ENCODE data around the gene CACNA1C. TPM values are rescaled to one million over a fixed set of nuclear protein-coding genes. Genes with fewer than 3 reads are reported as not detected.

The CACNA1C gene
- polyA plus RNA-seq, 1 donor from 2014 or later = 0.06 TPM

GRCh38 chr12:2336409-2336829 is 283.6 kb downstream of the CACNA1C start:
- peaks cover 4% of the 10 kb centered on the region for H3K27me3 Mint-ChIP-seq
- no peak overlapping the region for H3K27ac Mint-ChIP-seq
- H3K4me3 Mint-ChIP-seq = no peak overlapping the region
- peaks cover 2% of the 10 kb centered on the region for H3K36me3 Mint-ChIP-seq
- peaks cover 0 to 2% (median 0%) of the 10 kb centered on the region in 3 donors for H3K4me1 Mint-ChIP-seq
- H3K9me3 Mint-ChIP-seq = peaks cover 0 to 2% (median 0%) of the 10 kb centered on the region in 3 donors

- no peak overlapping the region for H3K4me3 Mint-ChIP-seq
- H3K27me3 Mint-ChIP-seq = peaks cover 6% of the 10 kb centered on the region
- H3K4me1 Mint-ChIP-seq = peaks cover 0 to 2% (median 0%) of the 10 kb centered on the region in 3 donors
- no peak overlapping the region for H3K27ac Mint-ChIP-seq
- peaks cover 0 to 2% (median 0%) of the 10 kb centered on the region in 3 donors for H3K9me3 Mint-ChIP-seq
- H3K36me3 Mint-ChIP-seq = peaks cover 2% of the 10 kb centered on the region
Measured at GRCh38 chr12:2337031-2338010, 284.5 kb downstream of the CACNA1C start.

- Mint-ChIP-seq H3K36me3 (peaks cover 2% of the 10 kb centered on the region), H3K27me3 (peaks cover 9% of the 10 kb centered on the region), H3K4me3 (peak overlapping the region in 1 of 4 donors; percentile 61), H3K27ac (no peak overlapping the region), H3K9me3 (peaks cover 0 to 2% (median 0%) of the 10 kb centered on the region in 3 donors), H3K4me1 (peaks cover 0 to 2% (median 0%) of the 10 kb centered on the region in 3 donors)
Measured at GRCh38 chr12:2338381-2338780, 285.6 kb downstream of the CACNA1C start.

- no peak overlapping the region for H3K4me3 Mint-ChIP-seq
- peaks cover 0 to 2% (median 0%) of the 10 kb centered on the region in 3 donors for H3K4me1 Mint-ChIP-seq
- H3K27ac Mint-ChIP-seq = no peak overlapping the region
- H3K36me3 Mint-ChIP-seq = peaks cover 2% of the 10 kb centered on the region
- H3K27me3 Mint-ChIP-seq = peaks cover 8% of the 10 kb centered on the region
- peaks cover 0 to 2% (median 0%) of the 10 kb centered on the region in 3 donors for H3K9me3 Mint-ChIP-seq
Measured at GRCh38 chr12:2338991-2339431, 286.2 kb downstream of the CACNA1C start.

DNA sequence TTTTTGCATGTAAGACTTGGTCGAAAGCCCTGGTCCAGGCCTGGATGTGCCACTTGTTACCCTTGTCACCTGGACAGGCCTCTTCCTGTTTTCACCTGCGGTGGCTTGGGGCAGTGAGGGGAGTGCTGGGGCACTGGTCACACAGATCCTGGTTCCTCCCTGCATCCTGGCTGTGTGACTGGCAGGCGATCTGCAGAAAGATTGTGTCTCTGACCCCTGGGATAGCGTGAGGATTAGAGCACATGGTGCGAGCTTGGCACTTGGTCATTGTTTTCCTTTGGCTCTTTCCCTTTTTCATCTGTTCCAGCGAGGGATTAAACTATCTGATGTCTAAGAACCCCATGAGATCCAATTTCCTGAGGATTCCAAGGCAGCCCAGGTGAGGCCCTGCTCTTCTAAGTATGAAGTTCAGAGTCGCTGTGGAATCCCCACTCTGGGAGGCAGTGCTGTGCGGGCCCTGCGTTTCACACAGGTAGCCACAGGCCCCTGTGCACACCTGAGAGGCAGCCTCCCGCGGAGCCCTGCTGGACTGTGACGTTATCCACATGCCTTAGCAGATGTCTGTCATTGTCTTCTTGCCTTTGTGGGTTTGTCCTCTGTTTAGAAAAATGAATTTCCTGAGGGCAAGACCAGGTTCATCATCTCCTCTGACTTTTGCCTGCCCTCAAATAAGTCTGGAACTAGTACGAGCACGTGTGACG is 288.4 kb downstream of the CACNA1C start:
- Mint-ChIP-seq H3K27me3 (peaks cover 6% of the 10 kb centered on the region), H3K9me3 (no peaks in the 10 kb centered on the region), H3K4me1 (peaks cover 0 to 2% (median 0%) of the 10 kb centered on the region in 3 donors), H3K4me3 (no peak overlapping the region), H3K36me3 (peaks cover 2% of the 10 kb centered on the region), H3K27ac (no peak overlapping the region)

GRCh38 chr12:2341871-2342270 is 289.1 kb downstream of the CACNA1C start:
- Mint-ChIP-seq H3K4me1 (no peaks in the 10 kb centered on the region), H3K27me3 (peaks cover 6% of the 10 kb centered on the region), H3K27ac (no peak overlapping the region), H3K4me3 (no peak overlapping the region), H3K36me3 (peaks cover 2% of the 10 kb centered on the region), H3K9me3 (no peaks in the 10 kb centered on the region)

DNA sequence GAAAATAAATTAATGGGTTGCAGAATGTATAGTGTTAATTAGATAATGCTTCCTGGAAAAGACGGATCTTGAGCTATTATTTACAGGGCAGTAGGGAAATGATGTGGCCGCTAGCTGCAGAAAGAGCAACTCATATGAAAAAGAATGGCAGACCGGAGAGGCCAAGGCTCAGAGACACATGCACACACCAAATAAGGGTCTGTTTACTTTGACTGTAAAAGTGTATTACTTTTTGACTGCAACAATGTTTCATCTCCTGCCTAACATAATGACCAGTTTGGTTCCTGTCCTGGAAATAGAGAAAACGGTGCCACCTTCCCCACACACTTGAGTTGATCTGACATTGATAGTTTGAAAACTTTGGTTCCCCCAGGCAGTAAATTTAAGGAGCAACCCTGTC is 290.9 kb downstream of the CACNA1C start:
- Mint-ChIP-seq H3K27me3 (peaks cover 9% of the 10 kb centered on the region), H3K27ac (no peak overlapping the region), H3K4me1 (no peaks in the 10 kb centered on the region), H3K36me3 (peaks cover 2% of the 10 kb centered on the region), H3K9me3 (no peaks in the 10 kb centered on the region), H3K4me3 (no peak overlapping the region)

- Mint-ChIP-seq H3K9me3 (no peaks in the 10 kb centered on the region), H3K4me1 (no peaks in the 10 kb centered on the region), H3K27ac (no peak overlapping the region)
Measured at GRCh38 chr12:2344476-2344875, 291.7 kb downstream of the CACNA1C start.

DNA sequence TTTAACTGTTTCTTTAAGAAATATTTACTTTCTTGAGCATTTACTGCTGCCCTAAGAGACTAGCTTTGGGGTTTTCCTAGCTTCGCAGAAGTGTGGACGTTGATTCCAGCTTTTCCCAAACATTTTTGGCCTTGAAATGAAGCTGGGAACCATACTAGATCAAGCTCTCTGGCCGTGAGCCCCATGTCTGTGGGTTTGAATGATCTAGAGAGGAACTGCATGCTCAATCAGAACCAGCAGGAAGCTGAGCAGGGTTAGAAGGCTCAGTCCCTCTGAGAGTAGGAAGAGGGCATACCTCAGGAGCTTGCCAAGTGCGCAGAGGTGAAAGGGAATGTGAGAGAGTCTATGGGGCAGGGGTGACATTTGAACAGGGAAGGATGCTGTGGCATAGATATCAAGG is 292.1 kb downstream of the CACNA1C start:
- Mint-ChIP-seq H3K4me3 (no peak overlapping the region), H3K27ac (no peak overlapping the region), H3K27me3 (peaks cover 9% of the 10 kb centered on the region), H3K36me3 (peaks cover 2% of the 10 kb centered on the region), H3K4me1 (peaks cover 0 to 2% (median 0%) of the 10 kb centered on the region in 3 donors), H3K9me3 (no peaks in the 10 kb centered on the region)

More at GRCh38 chr12:2344476-2344875, 291.7 kb downstream of the CACNA1C start:
- H3K36me3 Mint-ChIP-seq = peaks cover 2% of the 10 kb centered on the region
- H3K4me3 Mint-ChIP-seq = no peak overlapping the region
- peaks cover 9% of the 10 kb centered on the region for H3K27me3 Mint-ChIP-seq

- Mint-ChIP-seq H3K4me3 (no peak overlapping the region), H3K27me3 (peaks cover 9% of the 10 kb centered on the region), H3K4me1 (peaks cover 0 to 2% (median 0%) of the 10 kb centered on the region in 3 donors), H3K27ac (no peak overlapping the region), H3K9me3 (no peaks in the 10 kb centered on the region), H3K36me3 (peaks cover 2% of the 10 kb centered on the region)
Measured at GRCh38 chr12:2345902-2346301, 293.1 kb downstream of the CACNA1C start.

GRCh38 chr12:2346416-2346815 is 293.6 kb downstream of the CACNA1C start:
- Mint-ChIP-seq H3K9me3 (no peaks in the 10 kb centered on the region), H3K4me1 (peaks cover 0 to 5% (median 0%) of the 10 kb centered on the region in 3 donors), H3K36me3 (no peaks in the 10 kb centered on the region), H3K4me3 (no peak overlapping the region), H3K27ac (no peak overlapping the region), H3K27me3 (peaks cover 9% of the 10 kb centered on the region)

DNA sequence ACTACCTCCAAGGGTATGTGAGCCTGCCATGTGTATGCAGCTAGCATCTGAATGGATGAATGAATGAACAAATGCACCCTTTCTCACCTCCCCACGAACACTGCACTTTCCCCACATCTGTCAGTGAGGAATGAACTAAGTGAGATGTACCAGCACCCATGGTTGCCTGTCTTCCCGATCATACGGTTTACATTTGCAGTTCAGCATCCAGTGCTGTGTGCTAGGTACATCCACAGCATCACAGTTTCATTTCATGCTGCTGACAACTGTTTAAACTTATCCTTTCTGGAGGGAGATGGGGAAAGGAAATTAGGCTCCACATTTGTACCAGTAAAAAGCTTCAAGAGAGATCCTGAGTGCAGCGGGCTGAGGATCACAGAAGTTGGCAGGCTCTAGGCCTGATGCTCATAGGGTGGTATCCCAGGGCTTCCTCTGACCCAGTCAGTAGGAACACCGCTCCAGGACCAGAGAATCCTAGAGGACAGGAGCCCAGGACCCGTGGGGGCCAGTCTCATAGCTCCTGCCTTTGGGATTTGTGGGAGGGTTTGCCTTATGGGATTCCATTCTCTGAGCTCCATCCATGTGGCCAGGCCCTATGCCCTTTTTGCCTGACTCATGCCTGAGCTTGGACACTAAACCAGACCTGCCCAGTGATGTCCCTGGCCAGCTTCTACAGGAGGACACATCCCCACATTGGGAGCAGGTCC is 294.5 kb downstream of the CACNA1C start:
- H3K36me3 Mint-ChIP-seq = no peaks in the 10 kb centered on the region
- peaks cover 0 to 12% (median 4%) of the 10 kb centered on the region in 3 donors for H3K4me1 Mint-ChIP-seq
- H3K4me3 Mint-ChIP-seq = no peak overlapping the region
- no peaks in the 10 kb centered on the region for H3K9me3 Mint-ChIP-seq
- H3K27me3 Mint-ChIP-seq = peaks cover 7% of the 10 kb centered on the region
- H3K27ac Mint-ChIP-seq = no peak overlapping the region

DNA sequence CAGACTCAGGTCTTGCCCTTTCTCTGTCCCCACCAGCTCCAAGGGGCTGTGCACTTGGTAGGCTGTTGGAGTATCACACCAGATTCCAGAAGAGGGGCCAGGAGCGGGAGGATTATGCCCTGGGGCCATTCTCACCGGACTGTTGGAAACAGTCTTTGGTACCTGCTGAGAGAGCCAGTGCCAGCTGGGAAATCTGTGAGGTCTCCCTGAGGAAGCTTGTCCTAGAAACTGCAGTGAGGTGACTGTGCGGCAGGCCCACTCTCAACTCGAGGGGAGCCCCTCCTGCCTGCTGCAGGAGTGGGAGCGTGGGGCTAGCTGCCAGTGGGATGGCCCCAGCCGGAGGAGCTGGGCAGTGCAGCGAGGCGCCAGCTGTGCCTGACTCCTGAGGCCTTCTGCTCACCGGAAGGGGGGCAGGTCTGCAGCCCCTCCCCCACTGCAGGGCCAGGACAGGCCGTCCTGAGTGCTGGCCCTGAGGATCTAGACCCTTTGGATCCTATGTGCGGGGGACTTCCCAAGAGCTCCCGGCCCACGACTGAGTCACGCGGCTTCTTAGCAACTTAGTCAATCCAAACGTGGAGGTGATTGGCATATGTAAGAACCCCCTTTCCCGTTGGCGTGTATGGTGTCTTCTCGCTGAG is 295.2 kb downstream of the CACNA1C start:
- Mint-ChIP-seq H3K9me3 (no peaks in the 10 kb centered on the region), H3K27me3 (peaks cover 3% of the 10 kb centered on the region), H3K36me3 (no peaks in the 10 kb centered on the region), H3K27ac (no peak overlapping the region), H3K4me3 (no peak overlapping the region), H3K4me1 (peaks cover 0 to 12% (median 5%) of the 10 kb centered on the region in 3 donors)

DNA sequence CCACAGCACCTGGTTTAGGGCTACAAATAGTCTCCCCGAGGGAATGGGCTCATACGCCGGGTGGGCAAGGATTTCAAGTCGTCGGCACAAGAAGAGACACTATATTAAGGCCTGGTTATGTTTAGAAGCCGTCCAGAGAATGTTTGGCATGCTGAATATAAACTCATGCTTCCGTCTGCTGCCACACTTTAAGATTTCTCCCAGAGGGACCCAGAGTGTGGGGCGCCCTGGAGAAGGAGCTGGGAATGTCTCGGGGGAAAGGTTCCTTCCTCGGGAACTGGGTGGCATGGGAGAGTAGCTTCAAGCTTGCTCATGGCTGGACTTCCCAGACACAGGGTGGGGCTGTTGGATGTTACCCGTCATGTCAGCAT is 295.7 kb downstream of the CACNA1C start:
- Mint-ChIP-seq H3K36me3 (peaks cover 2% of the 10 kb centered on the region), H3K4me3 (no peak overlapping the region), H3K27me3 (peaks cover 3% of the 10 kb centered on the region), H3K4me1 (peaks cover 1 to 12% (median 5%) of the 10 kb centered on the region in 3 donors), H3K27ac (no peak overlapping the region), H3K9me3 (no peaks in the 10 kb centered on the region)
